ENCODE measurements around the gene RABEP1. TPM values are rescaled to one million over a fixed set of nuclear protein-coding genes. Genes with fewer than 3 reads are reported as not detected.

RABEP1 gene
- total RNA-seq, 1 donor from 2014 or later, result 27.7 TPM

DNA sequence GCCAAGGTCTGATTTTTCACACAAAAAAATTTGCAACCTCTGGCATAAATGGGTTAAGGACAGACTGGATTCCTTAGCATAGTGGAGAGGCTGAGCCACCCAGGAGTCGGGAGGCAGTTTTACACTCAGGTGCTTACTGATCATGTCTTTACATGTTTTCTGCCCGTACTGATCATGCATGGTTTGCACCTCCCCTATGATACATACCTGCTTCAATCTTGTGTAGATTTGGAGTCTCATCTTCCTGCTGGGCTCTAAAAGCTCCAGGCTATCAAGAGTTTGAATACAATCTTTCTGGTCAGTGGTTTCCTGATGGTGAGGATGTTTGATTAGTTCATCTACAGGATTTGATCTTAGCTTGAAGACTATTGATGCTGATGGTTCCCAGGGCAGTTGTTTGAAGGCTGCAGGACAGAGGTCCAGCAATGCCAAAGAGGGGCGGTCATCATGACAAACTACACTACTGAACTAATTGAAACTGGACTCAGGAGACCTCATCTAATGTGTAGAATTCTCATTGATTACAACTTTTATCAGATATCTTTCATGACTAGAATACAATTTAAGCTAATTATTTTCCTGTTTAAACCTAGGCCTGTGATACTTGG is 150.0 kb downstream of the RABEP1 start:
- no peaks in the 10 kb centered on the region for H3K27me3 ChIP-seq (ENCODE audit: control insufficient read depth, insufficient read depth, low read length)
- H3K4me3 ChIP-seq (ENCODE audit: low read depth, low read length), result no peak overlapping the region
- no peak for DNase-seq (ENCODE audit: low read depth)
- peaks cover 10% of the 10 kb centered on the region for H3K36me3 ChIP-seq (ENCODE audit: control insufficient read depth, insufficient read depth, low read length)
- TF ChIP-seq, protein P1, sequence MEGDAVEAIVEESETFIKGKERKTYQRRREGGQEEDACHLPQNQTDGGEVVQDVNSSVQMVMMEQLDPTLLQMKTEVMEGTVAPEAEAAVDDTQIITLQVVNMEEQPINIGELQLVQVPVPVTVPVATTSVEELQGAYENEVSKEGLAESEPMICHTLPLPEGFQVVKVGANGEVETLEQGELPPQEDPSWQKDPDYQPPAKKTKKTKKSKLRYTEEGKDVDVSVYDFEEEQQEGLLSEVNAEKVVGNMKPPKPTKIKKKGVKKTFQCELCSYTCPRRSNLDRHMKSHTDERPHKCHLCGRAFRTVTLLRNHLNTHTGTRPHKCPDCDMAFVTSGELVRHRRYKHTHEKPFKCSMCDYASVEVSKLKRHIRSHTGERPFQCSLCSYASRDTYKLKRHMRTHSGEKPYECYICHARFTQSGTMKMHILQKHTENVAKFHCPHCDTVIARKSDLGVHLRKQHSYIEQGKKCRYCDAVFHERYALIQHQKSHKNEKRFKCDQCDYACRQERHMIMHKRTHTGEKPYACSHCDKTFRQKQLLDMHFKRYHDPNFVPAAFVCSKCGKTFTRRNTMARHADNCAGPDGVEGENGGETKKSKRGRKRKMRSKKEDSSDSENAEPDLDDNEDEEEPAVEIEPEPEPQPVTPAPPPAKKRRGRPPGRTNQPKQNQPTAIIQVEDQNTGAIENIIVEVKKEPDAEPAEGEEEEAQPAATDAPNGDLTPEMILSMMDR (IDR thresholded peaks at IDR 0.05; ENCODE audit: insufficient read depth, low read length, poor library complexity, severe bottlenecking), result no peak

DNA sequence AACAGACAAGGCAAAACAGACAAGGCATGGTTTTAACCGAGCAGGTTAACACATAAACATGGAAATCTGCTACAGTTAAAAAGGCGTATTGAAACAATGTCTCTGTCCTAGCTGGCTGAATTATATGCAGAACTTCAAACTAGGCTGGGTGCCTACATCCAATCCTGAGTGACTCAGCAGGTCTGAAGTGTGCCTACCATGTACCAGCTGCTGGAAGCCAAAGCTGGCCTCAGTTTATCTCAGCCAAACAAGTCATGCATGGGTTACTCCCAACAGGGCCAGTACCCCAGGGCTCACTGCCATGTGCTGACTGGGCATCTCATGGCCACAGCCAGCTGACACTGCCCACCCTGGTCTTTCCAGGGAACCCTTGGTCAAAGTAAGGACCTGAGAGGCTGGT is 152.9 kb downstream of the RABEP1 start:
- TF ChIP-seq, protein P1 (IDR thresholded peaks at IDR 0.05; ENCODE audit: insufficient read depth, low read length, poor library complexity, severe bottlenecking), result no peak
- H3K4me3 ChIP-seq (ENCODE audit: low read depth, low read length), result no peak overlapping the region
- H3K27me3 ChIP-seq (ENCODE audit: control insufficient read depth, insufficient read depth, low read length), result no peaks in the 10 kb centered on the region
- DNase-seq (ENCODE audit: low read depth), result no peak
- peaks cover 7% of the 10 kb centered on the region for H3K36me3 ChIP-seq (ENCODE audit: control insufficient read depth, insufficient read depth, low read length)

Other genes starting within 250 kb of the RABEP1 start
- 0.17 and 0.62 TPM in 2 replicates for gene SLC52A1, start 246.9 kb upstream of the RABEP1 start, total RNA-seq
- 4.4 and 4.8 TPM in 2 replicates for gene ZFP3, start 203.8 kb upstream of the RABEP1 start, total RNA-seq
- gene ZNF232, start 170.4 kb upstream of the RABEP1 start, total RNA-seq, result 19.6 and 23.9 TPM in 2 replicates
- 0.92 and 1.0 TPM in 2 replicates for gene USP6, start 166.3 kb upstream of the RABEP1 start, total RNA-seq
- gene ZNF594, start 90.4 kb upstream of the RABEP1 start, total RNA-seq, result 9.4 and 10.5 TPM in 2 replicates
- not detected in 2 replicates for gene SCIMP, start 47.4 kb upstream of the RABEP1 start, total RNA-seq
- gene NUP88, start 137.4 kb downstream of the RABEP1 start, total RNA-seq, result 68.2 and 95.8 TPM in 2 replicates
- 63.4 and 71.4 TPM in 2 replicates for gene RPAIN, start 137.9 kb downstream of the RABEP1 start, total RNA-seq
- 200 and 232 TPM in 2 replicates for gene C1QBP, start 156.9 kb downstream of the RABEP1 start, total RNA-seq
- gene DHX33, start 186.7 kb downstream of the RABEP1 start, total RNA-seq, result 16.4 and 17.2 TPM in 2 replicates
- 45.9 and 65.6 TPM in 2 replicates for gene DERL2, start 203.9 kb downstream of the RABEP1 start, total RNA-seq
- gene MIS12, start 204.3 kb downstream of the RABEP1 start, total RNA-seq, result 23.7 and 25.1 TPM in 2 replicates